Effector memory CD8-positive, alpha-beta T cell (primary cell): Measurements from ENCODE around the gene RNFT2.

Source experiments
- ATAC-seq: fragments of 150-1000 bp; cut with Tn5 transposase; replicated peaks from 2 replicates; pipeline ENCODE4 v1.10.0; 2021; ENCODE audit warnings: mild to moderate bottlenecking, moderate library complexity
- DNase-seq, 3 experiments: peaks; one replicate each; pipeline ENCODE4 v3.0.0; 2021
- H3K27ac Mint-ChIP-seq, 2 donors: one replicate each; pipeline ENCODE4 v1.8.0; 2022; ENCODE audit warnings: mild to moderate bottlenecking in 2 of 2, mixed read lengths in 2 of 2, moderate library complexity in 2 of 2
- H3K27me3 Mint-ChIP-seq, 2 donors: one replicate each; pipeline ENCODE4 v1.8.0; 2022; ENCODE audit warnings: mixed read lengths in 2 of 2
- H3K36me3 Mint-ChIP-seq: one replicate; pipeline ENCODE4 v1.8.0; 2022; ENCODE audit warnings: mild to moderate bottlenecking, moderate library complexity, mixed read lengths; ENCODE audit not compliant: insufficient read depth
- H3K4me1 Mint-ChIP-seq, 2 donors: one replicate each; pipeline ENCODE4 v1.8.0; 2022; ENCODE audit warnings: low read depth in 2 of 2, mixed read lengths in 2 of 2
- H3K4me3 Mint-ChIP-seq, 2 donors: one replicate each; pipeline ENCODE4 v1.8.0; 2022; ENCODE audit warnings: mild to moderate bottlenecking in 2 of 2, mixed read lengths in 2 of 2, moderate library complexity in 2 of 2
- H3K9me3 Mint-ChIP-seq, 2 donors: one replicate each; pipeline ENCODE4 v1.8.0; 2022; ENCODE audit warnings: mixed read lengths in 2 of 2

The RNFT2 gene

DNA sequence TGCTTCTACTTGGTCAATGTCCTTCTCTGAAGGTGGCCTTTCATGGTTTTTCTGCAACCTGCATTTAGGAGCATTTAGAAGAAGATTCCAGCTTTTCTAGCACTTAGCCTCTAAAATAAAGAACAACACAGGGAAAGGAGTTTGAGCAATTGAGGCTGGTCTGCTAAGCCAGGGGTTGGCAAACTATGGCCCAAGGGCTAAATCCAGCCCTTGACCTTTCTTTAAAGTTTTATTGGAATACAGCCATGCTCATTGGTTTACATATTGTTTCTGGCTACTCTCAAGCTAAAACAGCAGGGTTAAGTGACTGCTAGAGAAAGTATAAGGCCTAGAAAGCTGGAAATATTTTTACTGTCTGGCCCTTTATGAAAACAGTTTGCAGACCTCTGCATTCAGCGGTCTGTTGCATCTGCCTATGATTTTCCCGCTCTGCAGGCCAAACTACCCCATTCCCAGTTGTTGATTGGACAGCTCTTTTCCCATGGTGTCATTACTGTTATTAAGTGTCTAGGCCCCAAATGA, 39.5 kb upstream of the RNFT2 start:
- Mint-ChIP-seq H3K36me3 (no peaks in the 10 kb centered on the region), H3K4me3 (no peak overlapping the region), H3K27me3 (peaks cover 35 to 52% of the 10 kb centered on the region in 2 donors), H3K9me3 (no peaks in the 10 kb centered on the region), H3K4me1 (peaks cover 2 to 3% of the 10 kb centered on the region in 2 donors), H3K27ac (no peak overlapping the region)
- no peak for ATAC-seq
- DNase-seq: no peak

DNA sequence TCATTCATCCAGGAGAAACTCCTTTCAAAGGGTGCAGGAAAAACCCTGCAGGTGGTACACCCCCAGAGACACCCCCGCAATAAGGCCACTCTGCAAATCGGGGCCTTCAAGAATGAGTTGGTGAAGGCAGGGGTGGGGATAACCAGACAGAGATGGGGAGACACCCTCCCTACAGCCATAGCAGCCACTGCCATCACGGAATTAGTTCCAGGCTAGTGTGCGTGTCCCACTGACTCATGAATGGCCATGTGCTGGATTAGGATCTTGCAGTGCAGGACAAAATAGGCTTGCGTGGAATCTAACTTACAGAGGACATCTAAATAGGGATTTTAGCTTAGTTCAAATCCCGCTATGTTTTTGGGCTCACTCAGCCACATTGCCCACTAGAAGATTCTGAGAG, 38.0 kb upstream of the RNFT2 start:
- peaks cover 21 to 39% of the 10 kb centered on the region in 2 donors for H3K27me3 Mint-ChIP-seq
- H3K4me3 Mint-ChIP-seq: no peak overlapping the region
- no peak for ATAC-seq
- no peak for DNase-seq
- no peaks in the 10 kb centered on the region for H3K9me3 Mint-ChIP-seq
- peaks cover 2 to 3% of the 10 kb centered on the region in 2 donors for H3K4me1 Mint-ChIP-seq
- H3K27ac Mint-ChIP-seq: no peak overlapping the region
- no peaks in the 10 kb centered on the region for H3K36me3 Mint-ChIP-seq

DNA sequence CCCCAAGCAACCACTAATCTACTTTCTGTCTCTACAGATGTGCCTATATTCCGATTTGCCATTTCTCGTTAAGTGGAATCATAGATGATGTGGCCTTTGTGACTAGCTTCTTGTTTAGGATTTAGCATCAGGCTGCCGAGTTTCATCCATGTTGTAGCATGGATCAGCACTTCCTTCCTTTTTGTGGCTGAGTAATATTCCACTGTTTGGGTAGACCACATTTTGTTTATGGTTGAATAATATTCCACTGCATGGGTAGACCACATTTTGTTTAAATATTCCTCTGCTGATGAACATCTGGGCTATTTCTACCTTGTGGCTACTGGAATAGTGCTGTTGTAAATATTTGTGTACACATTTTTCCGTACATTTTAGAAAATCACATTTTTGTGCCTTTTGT, 36.7 kb upstream of the RNFT2 start:
- Mint-ChIP-seq H3K4me3 (no peak overlapping the region), H3K36me3 (no peaks in the 10 kb centered on the region), H3K27me3 (peaks cover 10 to 25% of the 10 kb centered on the region in 2 donors), H3K9me3 (no peaks in the 10 kb centered on the region), H3K27ac (no peak overlapping the region), H3K4me1 (peaks cover 2 to 3% of the 10 kb centered on the region in 2 donors)
- DNase-seq (no peak), ATAC-seq (no peak)

DNA sequence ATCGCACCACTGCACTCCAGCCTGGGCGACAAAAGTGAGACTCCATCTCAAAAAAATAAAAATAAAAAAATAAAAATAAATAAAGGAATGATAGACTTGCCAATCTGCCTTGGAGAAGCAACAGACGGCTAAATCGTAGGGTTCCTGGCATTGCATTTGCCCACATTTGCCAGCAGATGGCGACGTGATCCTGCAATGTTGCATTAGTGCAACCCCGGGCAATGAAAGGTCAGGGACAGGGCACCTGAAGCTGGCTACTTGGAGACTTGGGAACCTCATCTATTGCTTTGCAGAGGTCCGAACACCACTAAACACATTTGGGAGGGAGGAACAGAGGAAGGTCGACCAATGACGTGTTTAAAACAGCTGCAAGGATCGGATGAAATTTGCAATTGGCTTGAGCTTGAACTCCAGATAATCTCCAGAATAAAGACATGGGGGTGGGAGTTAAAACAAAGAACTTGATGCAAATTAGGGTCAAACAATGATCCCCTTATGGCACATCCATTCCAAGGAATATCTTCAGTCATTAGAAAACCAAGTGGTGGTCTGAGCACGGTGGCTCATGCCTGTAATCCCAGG, 34.8 kb upstream of the RNFT2 start:
- H3K9me3 Mint-ChIP-seq: no peaks in the 10 kb centered on the region
- H3K4me3 Mint-ChIP-seq: no peak overlapping the region
- peak; percentile 62 to 67 (median 63) for DNase-seq
- peaks cover 2 to 4% of the 10 kb centered on the region in 2 donors for H3K4me1 Mint-ChIP-seq
- H3K27ac Mint-ChIP-seq: no peak overlapping the region
- H3K27me3 Mint-ChIP-seq: peaks cover 6 to 20% of the 10 kb centered on the region in 2 donors
- no peaks in the 10 kb centered on the region for H3K36me3 Mint-ChIP-seq
- peak; percentile 70 for ATAC-seq

DNA sequence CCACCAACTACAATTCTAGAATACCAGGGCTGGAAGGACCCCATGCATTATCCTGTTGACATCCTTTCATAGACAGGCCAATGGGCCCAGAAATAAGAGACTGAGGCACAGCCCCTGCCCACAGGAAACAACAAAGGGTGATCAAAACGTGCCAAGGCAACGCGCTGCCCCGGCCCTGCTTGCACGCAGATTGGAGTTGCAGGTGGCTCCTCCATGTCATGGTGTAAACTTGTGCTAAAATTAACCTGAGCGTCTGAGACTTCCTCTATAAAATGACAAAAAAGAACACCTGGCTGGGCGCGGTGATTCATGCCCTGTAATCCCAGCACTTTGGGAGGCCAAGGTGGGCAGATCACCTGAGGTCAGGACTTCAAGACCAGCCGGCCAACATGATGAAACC, 30.4 kb upstream of the RNFT2 start:
- no peak for DNase-seq
- H3K9me3 Mint-ChIP-seq: no peaks in the 10 kb centered on the region

DNA sequence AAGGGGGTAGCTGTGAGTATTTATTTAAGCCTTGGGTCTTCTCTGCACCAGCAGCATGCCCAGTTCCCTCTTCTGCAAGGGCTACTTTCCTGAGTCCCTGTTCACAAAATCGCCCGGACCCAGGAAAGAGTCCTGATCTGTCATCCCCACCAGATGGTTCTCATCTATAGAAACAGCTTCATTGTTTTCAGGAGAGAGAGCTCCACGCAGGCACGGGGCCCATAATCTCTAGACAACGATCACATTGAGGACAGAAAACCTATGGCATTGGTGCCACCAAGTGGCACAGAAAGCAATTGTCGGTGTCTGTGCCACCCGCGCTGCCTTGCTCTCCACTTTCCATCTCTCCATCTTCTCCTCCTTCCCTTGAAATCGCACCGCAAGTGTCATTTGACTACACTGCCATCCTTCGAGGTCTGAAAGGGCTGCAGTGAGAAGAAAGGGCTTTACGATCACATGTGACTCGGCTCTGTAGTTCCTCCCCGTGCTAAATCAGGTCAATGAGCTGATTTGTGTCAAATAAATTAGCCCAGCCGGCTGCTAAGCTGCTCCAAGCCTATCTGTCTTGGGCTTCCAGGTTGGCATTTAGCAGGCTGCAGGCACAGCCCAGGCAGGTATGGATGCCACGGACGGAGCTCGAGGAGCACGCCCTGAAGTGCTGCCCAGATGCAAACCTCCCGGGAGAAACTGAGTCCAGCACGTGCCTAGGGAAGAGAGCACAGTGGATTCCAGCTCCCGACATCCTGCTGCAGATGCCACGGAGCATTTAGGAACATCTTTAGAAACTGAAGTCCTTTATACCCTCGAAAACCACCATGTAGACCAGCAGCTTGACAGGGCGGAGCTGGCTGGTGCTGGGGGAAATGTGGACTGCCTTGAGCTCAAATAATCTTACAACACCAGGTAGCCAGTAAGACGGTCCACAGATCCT, 29.0 kb upstream of the RNFT2 start:
- ATAC-seq (peak; percentile 77), DNase-seq (peak; percentile 26 to 41 (median 35))
- Mint-ChIP-seq H3K27me3 (peaks cover 0 to 5% of the 10 kb centered on the region in 2 donors), H3K27ac (peak overlapping the region in 1 of 2 donors; percentile 57), H3K9me3 (no peaks in the 10 kb centered on the region), H3K4me3 (peak overlapping the region; percentile 39 to 58), H3K4me1 (peaks cover 13 to 18% of the 10 kb centered on the region in 2 donors), H3K36me3 (peaks cover 12% of the 10 kb centered on the region)

More for the DNA sequence above, 30.4 kb upstream of the RNFT2 start:
- no peak for ATAC-seq
- no peak overlapping the region for H3K27ac Mint-ChIP-seq
- no peak overlapping the region for H3K4me3 Mint-ChIP-seq
- peaks cover 4% of the 10 kb centered on the region for H3K36me3 Mint-ChIP-seq
- peaks cover 12 to 16% of the 10 kb centered on the region in 2 donors for H3K4me1 Mint-ChIP-seq
- H3K27me3 Mint-ChIP-seq: peaks cover 9 to 11% of the 10 kb centered on the region in 2 donors

DNA sequence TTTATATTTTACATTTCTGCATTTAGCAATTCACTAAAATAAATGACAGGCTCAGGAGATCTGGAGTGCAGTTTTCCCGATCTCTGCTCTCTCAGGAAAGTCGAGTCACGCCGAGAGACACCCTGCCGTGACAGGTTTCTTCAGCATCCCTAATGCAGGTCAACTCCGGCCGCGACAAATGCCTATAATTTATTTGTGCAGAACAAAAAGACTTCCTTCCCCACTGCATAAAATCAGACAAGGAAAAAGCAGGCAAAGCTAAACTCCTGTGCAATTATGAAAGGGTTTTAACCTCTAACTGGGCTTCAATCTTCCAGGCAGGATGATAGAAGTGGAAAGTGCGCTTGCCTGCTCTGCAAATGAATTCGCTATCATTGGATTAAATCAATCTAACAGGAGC, 28.3 kb upstream of the RNFT2 start:
- no peak for DNase-seq
- no peak for ATAC-seq
- Mint-ChIP-seq H3K27ac (no peak overlapping the region), H3K36me3 (peaks cover 14% of the 10 kb centered on the region), H3K4me1 (peaks cover 13 to 18% of the 10 kb centered on the region in 2 donors), H3K4me3 (no peak overlapping the region), H3K9me3 (no peaks in the 10 kb centered on the region), H3K27me3 (peaks cover 0 to 5% of the 10 kb centered on the region in 2 donors)

DNA sequence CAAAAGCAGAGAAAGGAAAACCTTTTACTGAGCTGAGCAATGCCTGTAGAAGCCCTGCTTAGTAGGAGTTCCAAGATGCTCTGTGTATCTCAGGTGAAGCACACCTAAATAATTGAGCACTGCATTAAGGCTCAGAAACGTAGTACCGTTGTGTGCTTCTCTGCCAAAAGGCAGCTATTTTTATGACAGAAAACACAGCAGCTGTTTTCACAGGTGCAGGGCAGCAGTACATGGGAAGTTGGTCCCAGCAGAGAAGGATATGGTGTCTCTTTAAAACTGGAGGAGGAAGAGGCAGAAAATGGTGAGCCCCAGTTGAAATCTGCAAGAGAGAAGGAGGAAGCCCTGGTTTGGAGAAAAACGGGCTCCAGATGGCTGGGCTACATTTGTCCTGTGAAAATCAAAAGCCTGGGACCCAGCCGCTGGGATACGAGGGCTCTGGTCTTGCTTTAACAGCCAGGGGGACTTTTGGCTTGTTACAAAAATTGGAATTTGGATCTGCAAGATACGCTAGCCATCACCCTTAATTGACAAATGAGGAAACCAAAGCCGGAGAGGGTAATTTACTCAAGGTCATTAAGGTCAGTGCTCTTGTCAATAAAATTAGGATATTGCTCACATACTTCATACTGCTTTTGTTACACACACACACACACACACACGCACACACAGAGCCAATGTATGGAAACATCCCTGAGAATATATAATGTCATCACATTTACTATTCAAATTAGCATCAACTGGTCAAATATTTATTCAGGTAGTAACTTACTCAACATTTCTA, 27.6 kb upstream of the RNFT2 start:
- Mint-ChIP-seq H3K4me3 (no peak overlapping the region), H3K27ac (peak overlapping the region; percentile 60 to 80), H3K9me3 (no peaks in the 10 kb centered on the region), H3K4me1 (peaks cover 13 to 18% of the 10 kb centered on the region in 2 donors), H3K27me3 (peaks cover 0 to 5% of the 10 kb centered on the region in 2 donors), H3K36me3 (peaks cover 18% of the 10 kb centered on the region)
- DNase-seq: no peak
- ATAC-seq: no peak

DNA sequence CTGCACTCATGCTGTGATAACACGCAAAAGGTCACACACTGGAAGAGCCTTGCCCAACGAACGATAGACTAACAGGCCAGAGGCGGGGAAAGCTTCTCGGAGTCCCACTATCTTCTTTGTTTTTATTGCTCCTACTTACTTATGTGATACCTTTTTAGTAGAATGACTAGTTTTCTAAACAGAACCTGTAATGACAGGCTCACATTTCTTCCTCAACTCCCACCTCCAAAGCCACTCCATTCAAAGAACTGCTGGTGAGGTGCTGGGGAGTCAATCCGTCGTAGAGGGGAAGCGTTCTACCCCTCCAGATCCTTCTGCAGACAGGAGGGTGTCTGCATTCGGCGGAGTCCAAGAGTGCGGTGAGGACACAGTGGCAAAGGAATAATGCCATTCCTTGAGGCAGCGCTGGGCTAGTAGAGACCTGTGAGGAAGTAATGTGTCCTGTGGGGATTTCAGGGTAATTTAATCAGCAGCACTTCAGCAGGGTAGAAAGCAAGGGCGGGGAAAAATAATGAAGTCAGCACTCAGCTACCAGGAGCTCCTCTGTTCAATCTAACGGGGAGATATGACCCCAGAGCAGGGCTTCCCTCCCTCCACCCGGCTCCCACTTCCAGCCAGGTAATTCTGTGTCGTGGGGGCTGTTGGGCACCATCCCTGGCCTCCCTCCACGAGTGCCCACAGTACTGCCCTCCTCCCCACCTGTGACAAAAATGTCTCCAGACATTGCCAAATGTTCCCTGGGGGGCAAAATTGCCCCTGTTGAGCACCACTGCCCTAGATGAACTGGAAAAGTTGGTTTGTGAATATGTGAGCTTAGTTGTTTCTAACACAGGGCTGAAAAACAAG, 25.4 kb upstream of the RNFT2 start:
- peaks cover 13 to 18% of the 10 kb centered on the region in 2 donors for H3K4me1 Mint-ChIP-seq
- H3K27me3 Mint-ChIP-seq: peaks cover 0 to 5% of the 10 kb centered on the region in 2 donors
- DNase-seq (no peak), ATAC-seq (no peak)
- H3K9me3 Mint-ChIP-seq: no peaks in the 10 kb centered on the region
- peak overlapping the region in 1 of 2 donors; percentile 62 for H3K27ac Mint-ChIP-seq
- H3K4me3 Mint-ChIP-seq: no peak overlapping the region
- peaks cover 39% of the 10 kb centered on the region for H3K36me3 Mint-ChIP-seq

DNA sequence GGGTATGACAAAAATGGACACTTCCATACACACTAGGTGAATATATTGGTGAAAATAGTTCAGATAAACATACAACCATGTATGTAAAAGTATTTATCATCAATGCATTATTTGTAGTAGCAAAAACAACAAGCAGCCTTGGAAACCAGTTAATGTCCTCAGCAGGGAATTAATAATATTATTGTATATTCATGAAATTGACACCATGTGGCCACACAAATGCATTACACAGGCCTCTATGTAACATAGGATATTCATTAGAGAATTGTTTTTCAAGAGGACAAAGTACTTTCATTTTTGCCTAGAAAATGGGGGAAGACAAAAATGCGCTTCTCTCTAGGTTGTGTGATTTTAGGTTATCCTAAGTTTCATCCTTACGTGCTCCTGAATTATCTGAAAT, 24.6 kb upstream of the RNFT2 start:
- H3K9me3 Mint-ChIP-seq: no peaks in the 10 kb centered on the region
- H3K4me1 Mint-ChIP-seq: peaks cover 11 to 15% of the 10 kb centered on the region in 2 donors
- ATAC-seq (no peak), DNase-seq (no peak)
- H3K27ac Mint-ChIP-seq: peak overlapping the region in 1 of 2 donors; percentile 62
- no peak overlapping the region for H3K4me3 Mint-ChIP-seq
- H3K36me3 Mint-ChIP-seq: peaks cover 47% of the 10 kb centered on the region
- peaks cover 0 to 4% of the 10 kb centered on the region in 2 donors for H3K27me3 Mint-ChIP-seq

DNA sequence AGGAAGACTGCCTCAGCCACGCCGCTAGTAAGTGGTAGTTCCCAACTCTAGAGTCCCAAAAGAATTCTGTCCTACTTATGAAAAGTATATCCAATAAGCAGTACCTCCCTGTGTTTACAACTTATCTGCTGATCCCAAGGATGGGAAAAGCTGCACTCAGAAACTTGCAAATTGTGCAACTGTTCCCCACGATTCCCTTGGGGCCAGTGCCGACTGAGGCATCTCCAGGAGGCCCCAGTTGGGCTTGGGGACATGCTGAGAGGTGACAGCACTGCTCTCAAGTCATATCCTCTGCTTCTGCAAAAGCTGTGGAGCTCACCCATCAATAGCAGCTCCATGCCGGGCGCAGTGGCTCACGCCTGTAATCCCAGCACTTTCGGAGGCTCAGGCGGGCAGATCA, 23.9 kb upstream of the RNFT2 start:
- Mint-ChIP-seq H3K27ac (peak overlapping the region in 1 of 2 donors; percentile 62), H3K36me3 (peaks cover 50% of the 10 kb centered on the region), H3K4me1 (peaks cover 5 to 9% of the 10 kb centered on the region in 2 donors), H3K4me3 (no peak overlapping the region), H3K27me3 (no peaks in the 10 kb centered on the region), H3K9me3 (no peaks in the 10 kb centered on the region)
- ATAC-seq (no peak), DNase-seq (no peak)
